Adipocyte (in vitro differentiated cells): ENCODE results near the gene SASH3.

ENCODE experiments used
- DNase-seq: peaks from one replicate; pipeline ENCODE4 v3.0.0-alpha.2; 2015; ENCODE audit warnings: low read depth
- H3K27me3 ChIP-seq: replicated peaks from 2 replicates; pipeline ENCODE4 v1.7.0; 2013; ENCODE audit warnings: mild to moderate bottlenecking, low read length, moderate library complexity; ENCODE audit not compliant: control insufficient read depth, insufficient read depth
- H3K36me3 ChIP-seq: 2 replicates; pipeline ENCODE4 v1.7.0; 2013; ENCODE audit warnings: low read length, mild to moderate bottlenecking, moderate library complexity; ENCODE audit not compliant: control insufficient read depth, insufficient read depth, severe bottlenecking
- H3K4me1 ChIP-seq: 2 replicates; pipeline ENCODE4 v1.7.0; 2013; ENCODE audit warnings: mild to moderate bottlenecking, low read length, moderate library complexity; ENCODE audit not compliant: control insufficient read depth, insufficient read depth
- H3K4me3 ChIP-seq: 2 replicates; pipeline ENCODE4 v1.7.0; 2013; ENCODE audit warnings: mild to moderate bottlenecking, low read length, moderate library complexity
- H3K9ac ChIP-seq: 2 replicates; pipeline ENCODE4 v1.7.0; 2013; ENCODE audit warnings: mild to moderate bottlenecking, low read length, moderate library complexity
- H3K9me3 ChIP-seq: 2 replicates; pipeline ENCODE4 v1.7.0; 2013; ENCODE audit warnings: mild to moderate bottlenecking, low read length, moderate library complexity; ENCODE audit not compliant: control insufficient read depth

Gene SASH3

DNA sequence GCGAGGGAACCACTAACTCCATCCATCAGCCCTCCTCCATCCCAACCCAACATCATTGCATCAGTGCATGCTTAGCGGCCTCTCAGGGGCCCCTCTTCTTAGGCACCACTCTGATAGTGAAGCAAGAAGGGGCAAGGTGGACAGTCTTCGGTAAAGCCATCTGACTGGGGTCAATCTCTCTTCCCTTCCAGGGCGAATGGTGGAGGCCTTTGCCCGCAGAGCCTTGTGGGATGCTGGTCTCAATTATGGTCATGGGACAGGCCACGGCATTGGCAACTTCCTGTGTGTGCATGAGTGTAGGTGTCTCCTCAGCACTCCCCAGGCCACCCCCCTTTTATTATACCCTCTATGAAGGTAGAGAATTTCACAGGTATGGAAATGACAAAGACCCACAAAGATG is 18.8 kb upstream of the SASH3 start:
- Histone ChIP-seq H3K27me3 (no peaks in the 10 kb centered on the region), H3K4me1 (peaks cover 24% of the 10 kb centered on the region), H3K9me3 (no peaks in the 10 kb centered on the region), H3K36me3 (no peaks in the 10 kb centered on the region), H3K9ac (no peak overlapping the region), H3K4me3 (no peak overlapping the region)
- DNase-seq = no peak

DNA sequence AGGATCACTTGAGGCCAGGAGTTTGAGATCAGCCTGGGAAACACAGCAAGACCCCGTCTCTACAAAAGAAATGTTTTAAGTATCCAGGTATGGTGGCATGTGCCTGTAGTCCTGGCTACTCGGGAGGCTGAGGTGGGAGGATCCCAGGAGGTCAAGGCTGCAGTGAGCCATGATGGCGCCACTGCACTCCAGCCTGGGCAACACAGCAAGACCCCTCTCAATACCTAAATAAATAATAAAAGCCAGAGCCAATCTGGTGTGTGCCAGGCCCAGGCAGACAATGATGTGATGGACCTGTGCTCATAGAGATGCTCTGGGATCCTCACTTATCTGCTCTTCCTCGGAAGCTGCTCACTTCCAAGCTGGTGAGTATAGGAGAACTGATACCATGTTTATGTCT is 18.2 kb upstream of the SASH3 start:
- H3K4me1 ChIP-seq = peaks cover 24% of the 10 kb centered on the region
- H3K4me3 ChIP-seq = no peak overlapping the region
- no peak overlapping the region for H3K9ac ChIP-seq
- no peaks in the 10 kb centered on the region for H3K36me3 ChIP-seq
- no peak for DNase-seq
- H3K27me3 ChIP-seq = no peaks in the 10 kb centered on the region
- H3K9me3 ChIP-seq = no peaks in the 10 kb centered on the region

DNA sequence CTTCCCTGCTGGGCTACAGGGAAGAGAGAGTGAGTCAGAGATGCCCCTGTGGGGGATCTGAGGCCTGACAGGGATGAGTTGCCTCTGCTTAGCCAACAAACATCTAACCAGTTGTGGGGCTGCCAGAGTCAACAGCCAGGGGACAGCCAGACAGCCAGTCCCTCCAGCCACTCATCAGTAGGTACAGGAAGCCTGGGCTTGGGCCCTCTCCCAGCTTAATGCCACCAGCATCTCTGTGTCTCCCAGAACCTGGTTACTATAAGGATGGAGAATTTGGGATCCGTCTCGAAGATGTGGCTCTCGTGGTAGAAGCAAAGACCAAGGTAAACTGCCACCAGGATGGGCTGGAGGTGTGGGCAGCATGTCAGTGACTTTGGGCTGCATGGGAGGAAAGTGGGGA is 17.3 kb upstream of the SASH3 start:
- no peaks in the 10 kb centered on the region for H3K9me3 ChIP-seq
- DNase-seq = no peak

DNA sequence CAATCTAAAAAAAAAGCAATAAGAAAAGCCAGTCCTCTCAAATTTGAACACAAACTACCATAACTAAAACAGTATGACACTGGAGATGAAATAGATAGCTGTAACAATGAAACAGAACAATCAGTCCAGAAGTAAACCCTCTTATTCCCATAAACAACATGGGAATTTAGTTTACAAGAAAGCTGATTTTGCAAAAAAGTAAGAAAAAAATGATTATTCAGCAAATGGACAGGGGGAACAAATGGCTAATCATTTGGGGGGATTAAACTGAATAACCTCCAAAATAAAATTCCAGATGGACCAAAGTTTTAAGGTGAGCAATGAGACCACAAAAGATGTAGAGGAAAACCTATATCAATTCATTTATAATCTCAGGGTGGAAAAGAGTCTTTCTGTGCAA is 16.1 kb upstream of the SASH3 start:
- Histone ChIP-seq H3K9me3 (no peaks in the 10 kb centered on the region), H3K36me3 (no peaks in the 10 kb centered on the region), H3K9ac (no peak overlapping the region), H3K4me3 (no peak overlapping the region), H3K4me1 (peaks cover 19% of the 10 kb centered on the region), H3K27me3 (no peaks in the 10 kb centered on the region)
- DNase-seq = no peak

More for the DNA sequence above, 17.3 kb upstream of the SASH3 start:
- Histone ChIP-seq H3K4me3 (no peak overlapping the region), H3K27me3 (no peaks in the 10 kb centered on the region), H3K4me1 (peaks cover 24% of the 10 kb centered on the region), H3K9ac (no peak overlapping the region), H3K36me3 (no peaks in the 10 kb centered on the region)

DNA sequence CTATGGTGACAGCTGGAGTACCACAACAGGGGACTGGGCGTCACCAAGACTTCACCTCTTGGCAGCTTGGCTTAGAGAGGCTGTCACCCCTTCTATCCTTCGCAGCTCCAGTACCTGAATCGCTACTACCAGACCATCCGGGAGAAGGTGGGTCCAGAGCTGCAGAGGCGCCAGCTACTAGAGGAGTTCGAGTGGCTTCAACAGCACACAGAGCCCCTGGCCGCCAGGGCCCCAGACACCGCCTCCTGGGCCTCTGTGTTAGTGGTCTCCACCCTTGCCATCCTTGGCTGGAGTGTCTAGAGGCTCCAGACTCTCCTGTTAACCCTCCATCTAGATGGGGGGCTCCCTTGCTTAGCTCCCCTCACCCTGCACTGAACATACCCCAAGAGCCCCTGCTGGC is 11.6 kb upstream of the SASH3 start:
- Histone ChIP-seq H3K36me3 (no peaks in the 10 kb centered on the region), H3K9ac (no peak overlapping the region), H3K27me3 (peaks cover 12% of the 10 kb centered on the region), H3K9me3 (no peaks in the 10 kb centered on the region), H3K4me1 (no peaks in the 10 kb centered on the region), H3K4me3 (no peak overlapping the region)
- no peak for DNase-seq

DNA sequence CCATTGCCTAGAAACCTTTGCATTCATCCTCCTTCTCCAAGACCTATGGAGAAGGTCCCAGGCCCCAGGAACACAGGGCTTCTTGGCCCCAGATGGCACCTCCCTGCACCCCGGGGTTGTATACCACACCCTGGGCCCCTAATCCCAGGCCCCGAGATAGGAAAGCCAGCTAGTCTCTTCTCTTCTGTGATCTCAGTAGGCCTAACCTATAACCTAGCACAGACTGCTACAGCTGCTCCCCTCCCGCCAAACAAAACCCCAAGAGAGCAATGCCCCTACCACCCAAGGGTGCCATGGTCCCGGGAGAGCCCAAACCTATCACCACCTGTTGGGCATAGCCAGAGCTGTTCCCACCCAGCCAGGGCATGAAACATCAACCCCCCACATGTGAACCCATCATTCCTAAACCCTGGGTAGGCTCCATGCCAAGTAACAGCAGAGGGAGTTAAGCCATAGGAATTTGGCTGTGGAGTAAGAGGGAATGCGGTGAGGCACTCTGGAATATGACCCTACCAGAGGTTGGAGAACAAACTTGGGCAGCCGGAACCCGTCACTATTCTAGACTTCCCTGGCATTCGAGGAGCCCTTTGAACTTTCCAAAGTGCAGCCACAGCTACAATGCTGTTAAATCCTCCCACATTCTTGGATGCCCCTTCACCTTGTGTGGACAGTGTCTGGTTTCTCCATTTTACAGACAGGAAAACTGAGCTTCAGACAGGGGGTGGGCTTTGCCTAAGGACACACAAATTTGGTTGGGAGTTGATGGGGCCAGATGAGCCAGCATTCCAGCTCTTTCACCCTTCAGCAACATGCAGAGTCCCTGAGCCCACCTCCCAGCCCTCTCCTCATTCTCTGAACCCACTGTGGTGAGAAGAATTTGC is 10.9 kb upstream of the SASH3 start:
- no peaks in the 10 kb centered on the region for H3K4me1 ChIP-seq
- peak; percentile 2 for DNase-seq
- no peak overlapping the region for H3K4me3 ChIP-seq
- no peak overlapping the region for H3K9ac ChIP-seq
- H3K9me3 ChIP-seq = no peaks in the 10 kb centered on the region
- H3K36me3 ChIP-seq = no peaks in the 10 kb centered on the region
- peaks cover 12% of the 10 kb centered on the region for H3K27me3 ChIP-seq

DNA sequence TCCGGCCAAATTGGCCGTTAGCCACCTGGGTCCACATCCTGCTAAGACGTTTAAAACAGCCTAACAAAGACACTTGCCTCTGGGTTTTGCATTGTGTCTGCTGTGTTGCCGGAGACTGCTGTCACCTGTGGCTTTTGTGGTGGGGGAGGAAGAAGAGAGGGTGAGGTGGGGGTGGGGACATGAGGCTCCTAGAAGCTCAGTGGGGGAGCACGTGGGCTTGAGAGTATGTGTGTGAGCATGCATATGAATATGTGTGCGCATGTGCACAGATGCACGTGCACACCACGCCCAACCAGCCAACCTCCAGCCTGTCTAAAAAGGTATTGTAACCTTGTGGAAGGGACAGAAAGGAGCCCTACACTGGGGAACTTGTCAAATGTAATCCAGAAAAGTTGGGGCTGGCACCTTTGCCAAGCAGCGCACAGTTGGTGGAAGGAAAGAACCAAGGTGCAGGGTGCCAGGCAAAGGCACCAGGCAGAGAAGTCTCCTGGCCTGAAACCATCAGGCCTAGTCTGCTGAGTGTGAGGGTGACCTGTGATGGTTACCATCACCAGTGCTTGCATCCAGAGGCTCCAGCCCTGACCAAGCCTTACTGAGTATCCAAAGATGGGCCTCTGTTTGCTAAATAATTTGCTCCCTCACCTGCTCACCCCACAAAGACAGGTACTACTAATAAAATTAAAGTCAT is 10.1 kb upstream of the SASH3 start:
- Histone ChIP-seq H3K4me3 (no peak overlapping the region), H3K9me3 (no peaks in the 10 kb centered on the region), H3K36me3 (no peaks in the 10 kb centered on the region), H3K9ac (no peak overlapping the region), H3K27me3 (peaks cover 12% of the 10 kb centered on the region), H3K4me1 (no peaks in the 10 kb centered on the region)
- DNase-seq = no peak

DNA sequence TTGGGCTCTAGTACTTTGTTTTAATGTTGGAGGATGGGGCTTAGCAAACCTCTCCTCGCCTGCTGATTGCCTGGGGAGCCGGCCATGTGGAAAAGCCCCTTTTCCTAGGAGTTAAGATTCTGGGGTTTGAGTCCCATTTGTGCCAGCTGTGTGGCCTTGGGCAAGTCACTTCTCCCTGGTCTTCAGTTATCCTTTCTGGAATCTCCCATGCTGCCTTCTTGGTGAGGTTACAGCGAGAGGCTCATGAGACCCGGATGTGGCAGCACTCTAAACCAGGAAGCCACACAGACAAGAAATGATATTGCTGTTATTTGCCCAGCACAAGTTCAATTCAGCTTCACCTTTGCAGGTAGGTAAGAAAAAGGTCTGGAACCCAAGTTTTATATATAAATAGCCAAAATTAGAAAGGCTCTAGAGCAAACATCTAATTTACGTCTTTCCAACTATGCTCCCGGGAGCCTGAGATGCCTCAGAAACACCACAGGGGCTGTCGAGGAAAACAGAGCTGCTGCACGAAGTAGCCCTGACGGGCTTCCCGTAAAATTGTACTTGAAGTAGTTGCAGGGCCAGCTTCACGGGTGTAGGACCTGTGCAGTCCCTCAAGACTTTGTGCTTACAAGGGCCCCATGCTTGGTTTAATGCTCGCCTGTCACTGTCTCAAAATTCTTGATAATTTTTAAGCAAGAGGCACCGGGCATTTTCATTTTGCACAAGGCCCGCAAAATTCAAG is 8.3 kb upstream of the SASH3 start:
- Histone ChIP-seq H3K4me1 (no peaks in the 10 kb centered on the region), H3K27me3 (peaks cover 17% of the 10 kb centered on the region), H3K9ac (no peak overlapping the region), H3K4me3 (no peak overlapping the region), H3K9me3 (no peaks in the 10 kb centered on the region), H3K36me3 (no peaks in the 10 kb centered on the region)
- DNase-seq = no peak

DNA sequence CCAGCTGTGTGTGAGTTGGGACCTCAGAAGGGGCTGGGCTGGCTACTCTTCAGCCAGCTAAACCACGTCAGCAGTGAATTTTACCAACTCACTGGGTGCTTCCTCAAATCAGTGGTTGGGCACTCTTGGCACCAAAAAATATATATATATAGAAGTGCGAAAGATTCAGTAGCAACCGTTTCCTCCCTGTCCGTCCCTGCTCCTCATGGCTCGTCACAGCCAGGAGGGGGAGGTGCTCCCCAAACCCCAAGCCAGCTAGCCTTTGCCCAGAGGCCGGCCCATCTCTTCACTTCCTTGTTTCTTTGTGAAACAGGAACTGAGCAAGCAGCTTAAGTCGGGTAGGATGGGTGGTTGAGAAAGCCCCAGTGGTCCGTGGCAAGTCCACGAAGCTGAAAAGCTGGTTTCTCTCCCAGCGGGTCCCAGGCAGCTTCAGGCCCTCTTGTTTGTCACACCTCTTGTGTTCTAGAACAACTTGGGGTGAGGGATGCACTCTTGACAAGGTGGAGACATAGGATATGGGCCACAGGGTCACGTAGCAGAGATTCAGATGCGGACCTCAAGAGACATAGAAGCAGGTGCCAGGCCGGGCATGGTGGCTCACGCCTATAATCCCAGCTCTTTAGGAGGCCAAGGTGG is 6.8 kb upstream of the SASH3 start:
- H3K4me3 ChIP-seq = no peak overlapping the region
- H3K27me3 ChIP-seq = peaks cover 17% of the 10 kb centered on the region
- H3K9me3 ChIP-seq = no peaks in the 10 kb centered on the region
- no peak for DNase-seq
- H3K4me1 ChIP-seq = no peaks in the 10 kb centered on the region
- no peaks in the 10 kb centered on the region for H3K36me3 ChIP-seq
- no peak overlapping the region for H3K9ac ChIP-seq

DNA sequence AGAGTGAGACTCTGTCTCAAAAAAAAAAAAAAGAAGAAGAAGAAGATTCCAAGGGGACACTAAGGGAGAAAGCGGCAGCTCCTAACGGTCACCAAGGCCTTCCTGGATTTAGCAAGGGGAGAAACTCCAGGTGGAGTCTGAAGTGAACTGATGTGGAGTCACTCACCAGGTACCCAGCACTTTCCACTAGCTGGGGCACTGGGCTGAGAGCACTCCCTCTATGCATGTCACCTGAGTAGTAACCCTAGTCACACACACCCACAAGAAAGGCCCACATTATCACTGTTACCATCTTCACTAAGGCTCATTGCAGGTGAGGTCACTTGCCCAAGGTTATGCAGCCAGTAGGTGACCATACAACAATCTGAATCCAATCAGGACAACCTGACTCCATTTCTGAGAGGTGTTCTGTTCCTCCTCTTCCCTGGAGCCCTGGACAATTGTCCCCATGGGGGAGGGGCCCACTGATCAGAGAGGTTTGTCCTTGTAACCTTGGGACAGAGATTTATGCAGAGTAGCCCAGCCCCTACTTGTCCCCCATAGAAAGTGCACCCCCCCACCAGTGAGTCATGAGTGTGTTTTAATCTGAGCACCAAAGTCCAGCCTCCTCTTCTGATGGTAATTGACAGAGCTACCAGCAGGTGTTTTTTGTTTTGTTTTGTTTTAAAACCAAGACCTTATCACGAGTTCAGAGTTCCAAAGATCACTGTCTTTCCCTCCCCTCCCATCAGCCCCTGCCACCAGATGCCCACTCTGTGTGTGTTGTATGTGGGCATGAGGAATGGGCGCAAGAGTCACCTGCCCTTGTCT is 5.9 kb upstream of the SASH3 start:
- H3K4me1 ChIP-seq = no peaks in the 10 kb centered on the region
- H3K4me3 ChIP-seq = no peak overlapping the region
- no peak overlapping the region for H3K9ac ChIP-seq
- H3K27me3 ChIP-seq = peaks cover 17% of the 10 kb centered on the region
- no peaks in the 10 kb centered on the region for H3K9me3 ChIP-seq
- no peaks in the 10 kb centered on the region for H3K36me3 ChIP-seq
- no peak for DNase-seq
